CD4-positive, alpha-beta T cell treated with Interferon gamma for 1 hour (primary cell): ENCODE measurements around the gene SEC14L1.
"Not testable (repeated sequence)": the region's sequence is repeated elsewhere in the genome, so short reads cannot be mapped to it uniquely, and the experiment has no call there.

Source experiments
- DNase-seq: peaks from one replicate; pipeline ENCODE4 v3.0.0-alpha.2; 2020

Gene SEC14L1

GRCh38 chr17:77245162-77245926, 104.6 kb downstream of the SEC14L1 start:
- no peak for DNase-seq

DNA sequence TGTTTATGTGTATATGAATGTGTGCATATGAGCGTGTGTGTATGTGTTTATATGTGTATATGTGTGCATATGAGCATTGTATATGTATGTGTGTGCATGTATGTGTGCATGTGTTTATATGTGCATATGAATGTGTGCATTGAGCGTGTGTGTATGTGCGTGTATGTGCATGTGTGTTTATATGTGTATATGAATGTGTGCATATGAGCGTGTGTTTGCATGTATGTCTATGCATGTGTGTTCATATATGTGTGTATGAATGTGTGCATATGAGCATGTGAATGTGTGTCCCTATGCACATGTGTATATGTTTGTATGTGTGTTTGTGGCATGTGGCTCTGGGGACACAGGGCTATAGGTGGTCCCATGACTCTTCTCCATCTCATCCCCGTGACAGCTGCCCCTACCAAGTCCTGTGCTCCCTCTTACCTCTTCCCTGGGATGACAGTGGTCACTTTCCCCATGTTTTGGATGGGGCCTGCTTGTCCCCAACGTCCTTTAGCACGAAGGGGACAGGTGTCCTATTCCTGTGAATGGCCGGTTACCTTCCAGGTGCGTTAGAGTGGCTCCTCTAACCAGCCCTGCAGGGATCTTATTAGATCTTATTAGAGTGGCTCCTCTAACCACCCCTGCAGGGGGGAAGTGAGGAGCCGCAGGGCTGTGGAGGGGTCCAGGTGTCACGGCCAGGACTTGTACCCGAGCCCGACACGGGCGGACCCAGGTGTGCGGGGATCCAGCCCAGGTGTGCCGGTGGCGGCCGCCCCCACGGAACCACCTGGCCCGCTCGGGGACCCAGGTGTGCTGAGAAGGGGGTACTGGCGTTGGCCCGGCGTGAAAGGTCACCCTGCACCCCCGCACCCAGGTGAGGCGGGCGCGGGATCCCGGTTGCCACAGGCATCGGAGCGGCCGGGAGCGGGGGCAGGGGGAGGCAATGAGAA, 105.6 kb downstream of the SEC14L1 start:
- no peak for DNase-seq

DNA sequence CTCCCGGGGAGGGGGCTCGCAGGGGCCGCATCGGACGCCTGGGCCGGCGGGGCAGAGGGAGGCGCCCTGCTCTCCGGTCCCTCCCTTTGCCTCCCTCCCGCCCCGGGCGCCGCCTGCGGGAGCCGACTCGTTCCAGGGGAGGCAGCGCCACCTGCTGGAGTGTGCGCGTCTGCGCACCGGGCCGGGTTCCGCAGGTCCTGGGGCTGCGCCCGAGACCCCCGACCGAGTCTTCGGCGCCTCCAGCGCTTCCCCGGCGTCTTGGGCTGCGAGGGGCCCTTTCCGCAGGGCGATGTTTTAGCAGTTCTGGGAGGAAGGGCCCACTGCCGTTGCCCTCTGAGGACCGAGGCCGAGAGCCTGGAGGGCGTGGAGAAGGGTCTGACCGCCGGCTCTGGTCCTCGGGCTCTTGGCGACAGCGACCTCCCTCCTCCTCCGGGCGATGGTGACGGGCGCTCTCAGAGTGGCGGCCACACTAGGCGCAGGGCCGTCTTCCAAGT, 106.3 kb downstream of the SEC14L1 start:
- DNase-seq: peak; percentile 82

- DNase-seq: no peak
Measured at GRCh38 chr17:77247609-77248008, 106.8 kb downstream of the SEC14L1 start.

DNA sequence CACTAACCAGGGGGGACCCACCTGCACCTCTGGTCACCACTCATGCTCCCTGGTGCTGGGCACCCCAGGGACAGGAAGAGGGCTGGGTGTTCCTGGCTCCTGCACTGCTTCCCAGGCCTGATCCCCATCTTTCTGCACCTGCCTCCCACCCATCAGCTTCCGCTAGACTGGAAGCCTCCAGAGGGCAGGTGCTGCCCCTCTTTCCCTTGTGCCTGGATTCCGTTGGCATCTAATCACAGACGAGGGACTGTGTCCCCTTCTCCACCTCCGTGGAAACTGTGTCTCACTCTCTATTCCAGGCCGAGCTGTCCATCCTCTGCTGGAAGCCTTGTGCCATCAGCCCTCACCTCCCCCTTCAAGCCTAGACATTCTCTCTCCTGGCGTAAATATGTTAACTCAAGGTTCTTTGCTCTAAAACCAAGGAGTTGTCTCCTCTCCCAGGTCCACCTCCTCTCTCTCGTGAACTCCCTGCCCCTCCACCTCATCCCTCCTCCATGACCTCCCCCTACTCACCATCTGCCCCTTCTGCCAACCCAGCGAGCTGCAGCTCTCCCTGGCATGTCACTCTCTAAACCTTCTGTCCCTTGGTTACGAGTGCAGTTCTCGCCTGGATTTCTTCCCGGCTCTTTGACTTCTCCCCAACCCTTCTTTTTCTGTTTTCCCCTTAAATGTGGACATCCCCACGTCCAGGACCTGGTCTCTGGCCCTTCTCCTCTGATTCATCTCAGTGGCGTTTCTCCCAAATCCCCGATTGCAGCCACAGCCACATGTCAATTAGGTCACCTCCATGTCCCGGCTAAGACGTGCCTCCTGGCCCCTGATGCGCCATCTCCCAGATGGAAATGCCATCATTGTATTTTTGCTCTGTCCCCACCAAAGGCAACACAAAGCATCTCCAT, 107.7 kb downstream of the SEC14L1 start:
- DNase-seq: no peak

GRCh38 chr17:77251622-77252183, 110.9 kb downstream of the SEC14L1 start:
- DNase-seq: no peak

- DNase-seq: not testable (repeated sequence)
Measured at GRCh38 chr17:77252306-77252705, 111.5 kb downstream of the SEC14L1 start.

GRCh38 chr17:77253611-77254051, 112.9 kb downstream of the SEC14L1 start:
- no peak for DNase-seq

GRCh38 chr17:77254951-77255825, 114.4 kb downstream of the SEC14L1 start:
- DNase-seq: no peak

- not testable (repeated sequence) for DNase-seq
Measured at GRCh38 chr17:77255970-77256369, 115.2 kb downstream of the SEC14L1 start.

DNA sequence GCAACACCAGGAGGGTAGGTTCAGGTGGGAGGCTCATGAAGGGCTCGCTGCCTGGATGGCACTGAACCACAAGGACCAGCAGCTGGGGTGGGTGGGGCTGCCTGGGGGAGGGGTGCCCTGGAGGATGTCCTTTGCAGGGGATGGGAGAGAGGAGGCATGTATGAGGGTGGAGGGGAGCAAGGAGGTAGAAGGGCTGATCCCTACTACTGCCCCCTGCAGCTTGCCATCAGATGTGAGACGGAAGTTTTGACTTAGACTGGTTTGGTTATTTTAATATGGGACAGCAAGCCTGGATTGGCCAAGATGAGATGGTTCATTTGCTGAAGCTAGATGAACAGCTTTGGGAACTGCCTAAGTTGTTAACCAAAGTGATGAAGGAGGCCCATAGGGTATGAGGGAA, 115.9 kb downstream of the SEC14L1 start:
- no peak for DNase-seq

DNA sequence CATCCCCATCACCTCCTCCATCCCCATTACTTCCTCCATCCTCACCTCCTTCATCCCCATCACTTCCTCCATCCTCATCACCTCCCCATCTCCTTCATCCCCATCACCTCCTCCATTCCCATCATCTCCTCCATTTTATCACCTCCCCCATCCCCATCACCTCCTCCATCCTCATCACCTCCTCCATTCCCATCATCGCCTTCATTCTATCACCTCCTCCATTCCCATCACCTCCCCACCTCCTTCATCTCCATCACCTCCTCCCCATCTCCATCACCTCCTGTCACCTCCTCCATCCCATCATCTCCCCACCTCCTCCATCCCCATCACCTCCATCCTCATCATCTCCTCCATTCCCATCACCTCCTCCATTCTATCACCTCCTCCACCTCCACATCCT, 116.4 kb downstream of the SEC14L1 start:
- no peak for DNase-seq

DNA sequence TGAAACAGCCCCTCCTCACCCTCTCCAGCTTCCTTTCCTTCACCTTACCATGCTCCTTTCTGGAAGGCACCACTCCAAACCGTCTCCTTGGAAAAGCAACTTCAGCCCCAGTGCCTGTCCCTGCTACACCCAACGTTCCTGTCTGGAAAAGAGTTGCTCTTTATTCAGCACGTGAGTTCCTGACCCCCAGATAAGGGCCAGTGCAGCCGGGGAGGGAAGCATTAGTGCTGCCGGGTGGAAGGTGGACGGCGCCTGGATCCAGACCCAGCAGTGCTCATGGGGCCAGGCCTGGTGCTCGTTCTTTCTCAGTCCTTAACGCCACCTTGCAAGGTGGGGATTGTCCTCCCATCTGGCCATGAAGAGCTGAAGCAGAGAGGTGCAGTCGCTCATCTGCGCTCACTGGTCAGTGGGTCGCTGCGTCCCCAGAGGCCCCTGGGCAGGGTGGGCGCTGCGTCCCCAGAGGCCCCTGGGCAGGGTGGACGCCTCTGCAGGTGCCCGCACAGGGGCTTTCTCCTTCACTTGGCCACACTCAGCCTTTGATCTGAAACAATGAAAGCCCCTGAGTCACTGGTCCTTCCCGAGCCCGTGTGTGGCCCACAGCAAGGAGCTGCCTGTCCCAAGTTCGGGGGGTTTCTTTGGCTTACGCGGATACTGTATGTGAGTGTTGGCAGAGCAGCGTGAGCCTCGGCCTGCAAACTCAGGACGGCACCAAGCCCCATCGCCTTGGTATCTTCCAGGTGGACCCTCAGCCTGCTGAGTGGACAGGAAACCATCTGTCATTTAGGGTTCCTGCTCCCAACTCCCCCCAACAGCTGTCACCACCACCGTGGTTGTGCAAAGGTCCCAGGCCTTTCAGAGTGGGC, 117.1 kb downstream of the SEC14L1 start:
- DNase-seq: no peak

GRCh38 chr17:77258638-77259037, 117.9 kb downstream of the SEC14L1 start:
- DNase-seq: no peak

GRCh38 chr17:77264617-77265230, 124.0 kb downstream of the SEC14L1 start:
- no peak for DNase-seq

DNA sequence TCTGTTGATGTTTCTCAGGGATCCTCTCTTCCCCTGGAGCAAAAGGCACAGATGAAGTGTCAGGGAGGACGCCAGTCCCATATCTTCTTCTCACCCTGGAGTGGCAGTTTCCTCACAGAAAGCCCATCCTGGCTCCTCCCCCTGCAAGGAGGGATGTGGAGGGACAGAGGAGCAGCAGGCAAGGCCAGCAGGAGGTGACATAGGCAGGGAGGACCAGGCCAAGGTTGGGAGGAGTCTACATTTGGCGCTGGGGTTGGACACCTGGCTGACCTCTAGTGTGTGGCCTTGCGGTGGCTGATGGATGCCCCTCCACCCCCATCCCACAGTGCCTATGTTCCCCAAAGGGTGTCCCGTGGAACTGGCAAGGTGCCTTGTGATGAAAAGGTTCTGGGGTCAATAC, 125.4 kb downstream of the SEC14L1 start:
- no peak for DNase-seq
